Left renal pelvis (tissue), 4 donors: Measurements from ENCODE around the gene EIF3J. TPM values are rescaled to one million over a fixed set of nuclear protein-coding genes. Genes with fewer than 3 reads are reported as not detected.
"Not testable (repeated sequence)": the region's sequence is repeated elsewhere in the genome, so short reads cannot be mapped to it uniquely, and the experiment has no call there.

Source experiments
- DNase-seq, 4 donors: peaks; one replicate each; pipeline ENCODE4 v3.0.0-alpha.2; 2013; ENCODE audit warnings: low read depth in 4 of 4, low spot score in 3 of 4
- polyA plus RNA-seq, 4 donors: library from polyadenylated mRNA; unstranded; fragments of 120-200 nt; gene quantifications; one replicate each; pipeline ENCODE4 v1.2.1, GENCODE V29; 2013; ENCODE audit not compliant: insufficient read length in 4 of 4

EIF3J gene
- polyA plus RNA-seq, 4 donors, result 70.4 to 128 (median 106) TPM

GRCh38 chr15:44541282-44541958 is 4.5 kb downstream of the EIF3J start:
- no peak for DNase-seq

GRCh38 chr15:44542596-44542995 is 5.6 kb downstream of the EIF3J start:
- no peak for DNase-seq

- not testable (repeated sequence) for DNase-seq
These were observed 7.8 kb downstream of the EIF3J start for GRCh38 chr15:44544745-44545144.

GRCh38 chr15:44545913-44546802 is 9.2 kb downstream of the EIF3J start:
- DNase-seq, result no peak

- DNase-seq, result not testable (repeated sequence)
These were observed 12.2 kb downstream of the EIF3J start for GRCh38 chr15:44549152-44549551.

- DNase-seq, result no peak
These were observed 13.3 kb downstream of the EIF3J start for GRCh38 chr15:44550256-44550655.

GRCh38 chr15:44550734-44551133 is 13.8 kb downstream of the EIF3J start:
- no peak for DNase-seq

- DNase-seq, result no peak
These were observed 18.2 kb downstream of the EIF3J start for GRCh38 chr15:44554934-44555723.

GRCh38 chr15:44560926-44561325 is 24.0 kb downstream of the EIF3J start:
- DNase-seq, result not testable (repeated sequence)

GRCh38 chr15:44565387-44566154 is 28.6 kb downstream of the EIF3J start:
- no peak for DNase-seq

- DNase-seq, result no peak
These were observed 29.2 kb downstream of the EIF3J start for GRCh38 chr15:44566155-44566540.

GRCh38 chr15:44568338-44568737 is 31.4 kb downstream of the EIF3J start:
- no peak for DNase-seq

- no peak for DNase-seq
These were observed 32.4 kb downstream of the EIF3J start for GRCh38 chr15:44569316-44569715.

- no peak for DNase-seq
These were observed 33.4 kb downstream of the EIF3J start for GRCh38 chr15:44570361-44570760.

GRCh38 chr15:44573386-44573785 is 36.4 kb downstream of the EIF3J start:
- DNase-seq, result no peak

GRCh38 chr15:44574734-44575133 is 37.8 kb downstream of the EIF3J start:
- no peak for DNase-seq

- DNase-seq, result no peak
These were observed 43.2 kb downstream of the EIF3J start for GRCh38 chr15:44580105-44580504.

GRCh38 chr15:44584162-44584749 is 47.3 kb downstream of the EIF3J start:
- DNase-seq, result no peak

- DNase-seq, result no peak
These were observed 48.7 kb downstream of the EIF3J start for GRCh38 chr15:44585633-44586032.

- DNase-seq, result no peak
These were observed 51.6 kb downstream of the EIF3J start for GRCh38 chr15:44588541-44588940.
